Measurements from ENCODE around the gene KCNMA1. TPM values are rescaled to one million over a fixed set of nuclear protein-coding genes. Genes with fewer than 3 reads are reported as not detected.

Gene KCNMA1
- total and polyA plus RNA-seq, 9 of the 15 experiments (the other 6 are each of a cell fraction or from before 2014, with no cell fraction given), result 0.01 to 0.95 (median 0.15) TPM; not detected in 4

DNA sequence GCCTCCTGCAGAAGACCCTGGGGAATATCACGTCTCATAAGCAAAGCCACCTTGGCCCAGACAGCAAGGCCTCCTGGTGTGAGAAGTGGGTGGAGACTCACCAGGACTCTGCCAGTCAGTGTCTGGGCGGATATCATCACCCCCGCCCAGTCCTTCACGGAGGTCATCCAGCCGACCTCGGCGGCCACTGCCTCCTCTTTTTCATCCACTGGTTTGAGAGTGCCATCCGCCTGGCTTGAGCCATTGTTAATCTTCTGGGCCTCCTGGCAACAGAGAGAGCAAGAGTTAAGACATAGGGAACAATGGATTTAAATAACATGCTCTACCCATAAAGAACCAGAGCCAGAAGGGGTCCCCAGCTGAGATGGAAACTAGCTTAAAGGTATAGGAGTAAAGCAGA lies 233.8 kb downstream of the KCNMA1 start:
- TF ChIP-seq ZNF197 (CRISPR knock-in tag; IDR thresholded peaks at IDR 0.05; ENCODE audit: low read depth), result no peak
- TF ChIP-seq NR2C2 (CRISPR knock-in tag; IDR thresholded peaks at IDR 0.05), result no peak
- no peak for TF ChIP-seq NR2C2 (tag; IDR thresholded peaks at IDR 0.05)
- TF ChIP-seq ZNF644 (tag; IDR thresholded peaks at IDR 0.05; ENCODE audit: low read depth), result no peak
- no peak for TF ChIP-seq PHF21A (IDR thresholded peaks at IDR 0.05; ENCODE audit: borderline replicate concordance, low read depth)
- TF ChIP-seq IFI16 (CRISPR knock-in tag; IDR thresholded peaks at IDR 0.05), result no peak
- no peak for TF ChIP-seq NR1H2 (CRISPR knock-in tag; IDR thresholded peaks at IDR 0.05)
- no peak for TF ChIP-seq TAF1 (IDR thresholded peaks at IDR 0.05; ENCODE audit: control insufficient read depth, extremely low read depth, insufficient read depth, low read length, severe bottlenecking)
- TF ChIP-seq SIRT6 (IDR thresholded peaks at IDR 0.05; ENCODE audit: low read depth, low read length), result no peak
- Histone ChIP-seq H3K4me2 (ENCODE audit: insufficient read depth, low read length) (no peak overlapping the region), H3K4me3 (no peak overlapping the region), H3K4me1 (replicated peaks in 1 of 2; ENCODE audit: control insufficient read depth in 2 of 2, insufficient read depth in 2 of 2, low read length in 2 of 2) (no peaks in the 10 kb centered on the region; a peak in 2 of 5 replicates), H2AFZ (ENCODE audit: low read depth, low read length) (no peak overlapping the region), H3K27ac (ENCODE audit: extremely low read depth, low read depth, low read length) (no peak overlapping the region), H3K79me2 (ENCODE audit: control insufficient read depth, insufficient read depth, low read length) (no peaks in the 10 kb centered on the region), H3K9me3 (replicated peaks; ENCODE audit: control insufficient read depth, insufficient read depth, low read depth, low read length) (no peaks in the 10 kb centered on the region), H4K20me1 (replicated peaks; ENCODE audit: control insufficient read depth, insufficient read depth, low read length) (peaks cover 4% of the 10 kb centered on the region; the same call in 1 of the 2 replicates), H3K9ac (ENCODE audit: insufficient read depth in 1 of 2, low read depth in 2 of 2, low read length in 2 of 2) (no peak overlapping the region), H3K9me1 (ENCODE audit: control insufficient read depth, insufficient read depth, low read length) (no peaks in the 10 kb centered on the region), H3K36me3 (ENCODE audit: control insufficient read depth, insufficient read depth, low read length) (no peaks in the 10 kb centered on the region), H3K27me3 (ENCODE audit: control insufficient read depth in 2 of 2, insufficient read depth in 2 of 2, low read length in 2 of 2) (peaks cover 2 to 28% of the 10 kb centered on the region in 2 experiments)
- no TSS peak for BruUV-seq (replicated peaks)
- in situ Hi-C loops (cut with MboI), result no loop called here
- FAIRE-seq, result no peak
- peak in 2 of 4 experiments; percentile 5 to 27 for DNase-seq (ENCODE audit: extremely low read depth in 1 of 4, low spot score in 3 of 4)
- POLR2A ChIA-PET, result interaction anchor here (0.9 kb wide), 1 partner anchor 10 kb away, joined by 3 read pairs; no protein-coding TSS in a partner anchor
- intact Hi-C loops (cut with micrococcal nuclease), result no loop called here
- WGBS (ENCODE audit: insufficient coverage, low coverage, missing lambda C conversion rate), result 1% methylated on average over 8 of the region's 8 CpGs
- no peak for ATAC-seq
- CTCF ChIA-PET (ENCODE audit: low intra/inter-chr PET ratio), result no interaction called here
